ENCODE measurements around the gene COL4A2.

GRCh38 chr13:110282316-110282841 is 24.7 kb upstream of the COL4A2 start:
- no peak for TF ChIP-seq CTCF (IDR thresholded peaks at IDR 0.05)
- TF ChIP-seq POLR2A (IDR thresholded peaks at IDR 0.05; ENCODE audit: low read depth), result no peak
- peak in 1 of 2 donors; percentile 5 for TF ChIP-seq POLR2AphosphoS5 (IDR thresholded peaks at IDR 0.05)
- no peak for TF ChIP-seq EP300 (IDR thresholded peaks at IDR 0.05)

Data from esophagus muscularis mucosa (tissue), 4 donors.